Neural cell (in vitro differentiated cells): ENCODE data around the gene PBX2.

Source experiments
- POLR2AphosphoS5 ChIP-seq: IDR thresholded peaks from 2 replicates; pipeline ENCODE4 v1.6.1; 2012
- TF ChIP-seq, protein P1 (sequence below): fragments of 450-650 bp; IDR thresholded peaks from 2 replicates; pipeline ENCODE4 v1.5.1; 2014; ENCODE audit warnings: antibody characterized with exemption, mild to moderate bottlenecking, moderate library complexity; ENCODE audit not compliant: poor library complexity, severe bottlenecking

DNA sequence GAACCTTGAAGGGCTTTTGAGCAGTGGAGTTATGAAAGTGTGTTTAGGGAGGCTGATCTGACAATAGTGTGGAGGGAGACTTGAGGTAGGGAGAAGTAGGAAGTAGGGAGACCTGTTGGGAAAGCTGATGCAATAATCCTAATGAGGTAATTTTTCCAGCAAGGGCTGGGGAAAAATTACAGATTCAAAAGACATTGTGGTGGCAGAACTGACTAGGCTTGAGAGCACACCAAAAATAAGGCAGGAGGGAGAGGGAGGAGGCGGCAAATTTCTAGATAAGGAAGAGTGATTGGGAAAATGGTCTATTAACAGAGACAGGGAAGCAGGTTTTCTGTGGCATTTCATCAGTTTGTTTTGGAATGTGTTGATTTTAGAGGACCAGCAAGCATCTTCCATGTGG lies 43.7 kb downstream of the PBX2 start:
- TF ChIP-seq, protein P1, sequence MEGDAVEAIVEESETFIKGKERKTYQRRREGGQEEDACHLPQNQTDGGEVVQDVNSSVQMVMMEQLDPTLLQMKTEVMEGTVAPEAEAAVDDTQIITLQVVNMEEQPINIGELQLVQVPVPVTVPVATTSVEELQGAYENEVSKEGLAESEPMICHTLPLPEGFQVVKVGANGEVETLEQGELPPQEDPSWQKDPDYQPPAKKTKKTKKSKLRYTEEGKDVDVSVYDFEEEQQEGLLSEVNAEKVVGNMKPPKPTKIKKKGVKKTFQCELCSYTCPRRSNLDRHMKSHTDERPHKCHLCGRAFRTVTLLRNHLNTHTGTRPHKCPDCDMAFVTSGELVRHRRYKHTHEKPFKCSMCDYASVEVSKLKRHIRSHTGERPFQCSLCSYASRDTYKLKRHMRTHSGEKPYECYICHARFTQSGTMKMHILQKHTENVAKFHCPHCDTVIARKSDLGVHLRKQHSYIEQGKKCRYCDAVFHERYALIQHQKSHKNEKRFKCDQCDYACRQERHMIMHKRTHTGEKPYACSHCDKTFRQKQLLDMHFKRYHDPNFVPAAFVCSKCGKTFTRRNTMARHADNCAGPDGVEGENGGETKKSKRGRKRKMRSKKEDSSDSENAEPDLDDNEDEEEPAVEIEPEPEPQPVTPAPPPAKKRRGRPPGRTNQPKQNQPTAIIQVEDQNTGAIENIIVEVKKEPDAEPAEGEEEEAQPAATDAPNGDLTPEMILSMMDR: no peak
- TF ChIP-seq POLR2AphosphoS5: no peak
